H1 (cell line): ENCODE measurements around the gene SPRR4. TPM values are rescaled to one million over a fixed set of nuclear protein-coding genes. Genes with fewer than 3 reads are reported as not detected.

Experiments used
- CTCF ChIA-PET: fragments of 300-600 bp; sonication (Branson Sonifier 250); formaldehyde crosslinking; loops from one replicate; lab custom pipeline; 2021; ENCODE audit not compliant: partially characterized antibody; lab: Charles Lee
- POLR2A ChIA-PET: fragments of 300-600 bp; sonication (Branson Sonifier 250); formaldehyde crosslinking; loops from one replicate; lab custom pipeline; 2021; ENCODE audit warnings: inconsistent platforms; ENCODE audit not compliant: partially characterized antibody; lab: Charles Lee
- DNase-seq, 2 experiments: peaks; one replicate each; pipeline versions ENCODE4 v3.0.0 to v3.0.0-alpha.2; 2010 to 2022; ENCODE audit warnings: low spot score in 2 of 2, low read depth in 1 of 2, mixed read lengths in 1 of 2
- FAIRE-seq: peaks from 2 replicates; lab custom pipeline; 2011; peaks lifted over from hg19 to GRCh38; lab: Jason Lieb, UNC
- H2AFZ ChIP-seq: 2 replicates; pipeline ENCODE4 v1.8.1; 2012; ENCODE audit warnings: low read length, inconsistent platforms
- H2AK5ac ChIP-seq: 2 replicates; pipeline ENCODE4 v1.6.1; 2013; ENCODE audit warnings: low read depth, low read length
- H2BK120ac ChIP-seq: replicated peaks from 2 replicates; pipeline ENCODE3; 2013; ENCODE audit warnings: low read depth, low read length, inconsistent platforms
- H2BK12ac ChIP-seq: 2 replicates; pipeline ENCODE4 v1.6.1; 2013; ENCODE audit warnings: low read depth, low read length
- H2BK15ac ChIP-seq: 2 replicates; pipeline ENCODE4 v1.6.1; 2013; ENCODE audit warnings: low read length
- H2BK20ac ChIP-seq: 2 replicates; pipeline ENCODE4 v1.6.1; 2013; ENCODE audit warnings: low read length
- H2BK5ac ChIP-seq: 2 replicates; pipeline ENCODE4 v1.6.1; 2013; ENCODE audit warnings: low read depth, low read length
- H3K14ac ChIP-seq: 2 replicates; pipeline ENCODE4 v1.6.1; 2013; ENCODE audit warnings: inconsistent platforms; ENCODE audit not compliant: insufficient read length
- H3K18ac ChIP-seq: 2 replicates; pipeline ENCODE4 v1.6.1; 2013; ENCODE audit warnings: low read length; ENCODE audit errors: extremely low read depth
- H3K23ac ChIP-seq: 2 replicates; pipeline ENCODE4 v1.6.1; 2013; ENCODE audit warnings: inconsistent platforms; ENCODE audit not compliant: insufficient read length
- H3K23me2 ChIP-seq: 2 replicates; pipeline ENCODE4 v1.6.1; 2013; ENCODE audit warnings: low read depth, low read length
- H3K27ac ChIP-seq: 2 replicates; pipeline ENCODE4 v1.6.1; 2011; ENCODE audit warnings: low read depth, low read length, inconsistent platforms
- H3K27me3 ChIP-seq, 4 experiments: replicated peaks in 1 of 4; 1 replicate in 1 of 4; 2 replicates in 3 of 4; pipeline versions ENCODE4 v1.6.1 to v1.8.1; 2011 to 2013; ENCODE audit warnings: low read length in 3 of 4, mild to moderate bottlenecking in 3 of 4, inconsistent platforms in 2 of 4, mixed read lengths in 2 of 4, moderate library complexity in 1 of 4; ENCODE audit not compliant: control insufficient read depth in 3 of 4, insufficient read depth in 3 of 4; ENCODE audit errors: extremely low read depth in 1 of 4
- H3K36me3 ChIP-seq, 4 experiments: 2 replicates each; pipeline versions ENCODE4 v1.6.1 to v1.8.1; 2011 to 2013; ENCODE audit warnings: mild to moderate bottlenecking in 4 of 4, low read length in 3 of 4, moderate library complexity in 2 of 4, control low read depth in 1 of 4, inconsistent platforms in 1 of 4; ENCODE audit not compliant: insufficient read depth in 4 of 4, control insufficient read depth in 2 of 4
- H3K4ac ChIP-seq: replicated peaks from 2 replicates; pipeline ENCODE3; 2013; ENCODE audit warnings: low read length, low read depth, mixed read lengths, inconsistent platforms; ENCODE audit not compliant: insufficient read length
- H3K4me1 ChIP-seq, 4 experiments: replicated peaks in 1 of 4; 1 replicate in 1 of 4; 2 replicates in 3 of 4; pipeline versions ENCODE4 v1.6.1 to v1.8.1; 2011 to 2013; ENCODE audit warnings: low read length in 3 of 4, inconsistent platforms in 2 of 4, mixed read lengths in 1 of 4; ENCODE audit not compliant: insufficient read depth in 4 of 4, control insufficient read depth in 3 of 4
- H3K4me2 ChIP-seq, 2 experiments: 2 replicates each; pipeline versions ENCODE4 v1.6.1 to v1.8.1; 2011 to 2013; ENCODE audit warnings: low read depth in 2 of 2, low read length in 2 of 2, control low read depth in 1 of 2, inconsistent platforms in 1 of 2, mild to moderate bottlenecking in 1 of 2; ENCODE audit not compliant: insufficient read depth in 1 of 2
- H3K4me3 ChIP-seq, 4 experiments: fragments of 200-600, 300-600 bp in 1 of 4; sonication (generic), shearing (Covaris generic), sonication (Bioruptor Twin) in 1 of 4; 2 replicates each; pipeline versions ENCODE4 v1.5.1 to v1.8.1; 2011 to 2016; ENCODE audit warnings: low read length in 4 of 4, low read depth in 3 of 4, control low read depth in 2 of 4, inconsistent platforms in 2 of 4, mild to moderate bottlenecking in 2 of 4, mixed read lengths in 1 of 4, moderate library complexity in 1 of 4; ENCODE audit not compliant: insufficient read depth in 2 of 4; ENCODE audit errors: extremely low read depth in 1 of 4
- H3K56ac ChIP-seq: replicated peaks from 2 replicates; pipeline ENCODE3; 2013; ENCODE audit warnings: low read depth, mild to moderate bottlenecking, mixed read lengths, low read length, inconsistent platforms; ENCODE audit not compliant: insufficient read length
- H3K79me1 ChIP-seq: 2 replicates; pipeline ENCODE4 v1.6.1; 2013; ENCODE audit warnings: low read depth, low read length, control low read depth
- H3K79me2 ChIP-seq, 2 experiments: 2 replicates each; pipeline versions ENCODE4 v1.6.1 to v1.8.1; 2012 to 2013; ENCODE audit warnings: low read length in 2 of 2, mild to moderate bottlenecking in 2 of 2, inconsistent platforms in 1 of 2; ENCODE audit not compliant: insufficient read depth in 2 of 2, control insufficient read depth in 1 of 2
- H3K9ac ChIP-seq, 4 experiments: replicated peaks in 1 of 4; 1 replicate in 1 of 4; 2 replicates in 3 of 4; pipeline versions ENCODE4 v1.6.1 to v1.8.1; 2011 to 2013; ENCODE audit warnings: low read depth in 3 of 4, low read length in 3 of 4, control low read depth in 2 of 4, mild to moderate bottlenecking in 2 of 4, moderate library complexity in 2 of 4, inconsistent platforms in 1 of 4; ENCODE audit errors: extremely low read depth in 1 of 4
- H3K9me3 ChIP-seq, 2 experiments: 2 replicates each; pipeline versions ENCODE4 v1.6.1 to v1.8.1; 2012 to 2013; ENCODE audit warnings: mild to moderate bottlenecking in 2 of 2, moderate library complexity in 2 of 2, control low read depth in 1 of 2, inconsistent platforms in 1 of 2, low read depth in 1 of 2, low read length in 1 of 2, mixed read lengths in 1 of 2; ENCODE audit not compliant: insufficient read depth in 2 of 2
- H4K20me1 ChIP-seq, 2 experiments: replicated peaks in 1 of 2; 2 replicates each; pipeline versions ENCODE3 to v1.8.1; 2011 to 2013; ENCODE audit warnings: inconsistent platforms in 2 of 2, low read length in 2 of 2, mild to moderate bottlenecking in 1 of 2; ENCODE audit not compliant: insufficient read depth in 2 of 2, control insufficient read depth in 1 of 2
- H4K5ac ChIP-seq: 2 replicates; pipeline ENCODE4 v1.6.1; 2013; ENCODE audit warnings: low read length, low read depth, mixed read lengths, inconsistent platforms; ENCODE audit not compliant: insufficient read length
- H4K8ac ChIP-seq: 2 replicates; pipeline ENCODE4 v1.8.0; 2013; ENCODE audit warnings: mild to moderate bottlenecking, moderate library complexity, low read length, inconsistent platforms; ENCODE audit not compliant: insufficient read depth; ENCODE audit errors: extremely low read depth
- H4K91ac ChIP-seq: replicated peaks from 2 replicates; pipeline ENCODE3; 2013; ENCODE audit warnings: low read length, mixed read lengths, inconsistent platforms; ENCODE audit not compliant: insufficient read length
- RNF2 ChIP-seq: fragments of 200-900, 300-1000 bp; sonication (generic); IDR thresholded peaks from 2 replicates; pipeline ENCODE4 v1.7.1; 2016; ENCODE audit warnings: borderline replicate concordance, low read depth, mild to moderate bottlenecking, antibody characterized with exemption, low read length; ENCODE audit not compliant: poor library complexity, severe bottlenecking; ENCODE audit errors: missing control alignments
- SAP30 ChIP-seq: fragments of 300-600 bp; sonication (generic); IDR thresholded peaks from 2 replicates; pipeline ENCODE4 v1.7.1; 2012; ENCODE audit warnings: low read length, moderate library complexity, mild to moderate bottlenecking, inconsistent platforms; ENCODE audit not compliant: insufficient read depth, insufficient replicate concordance
- WGBS, 2 experiments: shearing (Covaris generic) in 1 of 2; methylation state at CpG; one replicate each; pipeline versions ENCODE4 v1.1.6 to v1.1.7; 2013 to 2015; ENCODE audit warnings: low lambda C conversion rate in 2 of 2, mixed read lengths in 2 of 2, inconsistent platforms in 1 of 2, low coverage in 1 of 2, missing lambda C conversion rate in 1 of 2; ENCODE audit not compliant: insufficient replicate concordance in 2 of 2, insufficient coverage in 1 of 2, insufficient read length in 1 of 2; ENCODE audit errors: extremely low coverage in 1 of 2, missing lambda C conversion rate in 1 of 2; 5-methylcytosine and 5-hydroxymethylcytosine counted together
- polyA plus RNA-seq, 7 experiments: library from polyadenylated mRNA; depleted of rRNA in 3 of 7; stranded (reverse) in 5 of 7; unstranded in 2 of 7; fragments of >200 nt in 5 of 7; fragments of 200-250 nt in 2 of 7; gene quantifications; 1 replicate in 5 of 7; 2 replicates in 1 of 7; 4 replicates in 1 of 7; pipeline versions ENCODE4 v1.2.1 to v1.2.3, GENCODE V29; 2011 to 2013; ENCODE audit warnings: missing spikeins in 2 of 7, mixed read lengths in 2 of 7
- total RNA-seq: library from RNA; stranded (reverse); fragmentation: NEBNext Ultra II Directional; extraction: Animal tissue kit (Norgen Biotek cat#: 25700); gene quantifications from 2 replicates; pipeline ENCODE4 v1.2.1, GENCODE V29; 2021

SPRR4 gene
- total and polyA plus RNA-seq, 2 of the 8 experiments (the other 6 are each of a cell fraction or from before 2014, with no cell fraction given) = not detected

GRCh38 chr1:152928671-152929070, 41.8 kb upstream of the SPRR4 start:
- H4K5ac ChIP-seq = no peak overlapping the region
- no peak overlapping the region for H3K14ac ChIP-seq
- H3K4me1 ChIP-seq = no peaks in the 10 kb centered on the region
- no peak overlapping the region for H4K8ac ChIP-seq
- H3K27ac ChIP-seq = no peak overlapping the region
- H3K56ac ChIP-seq = no peak overlapping the region
- H2BK20ac ChIP-seq = no peak overlapping the region
- no peak overlapping the region for H3K18ac ChIP-seq
- no peak overlapping the region for H3K4me2 ChIP-seq
- H2BK12ac ChIP-seq = no peak overlapping the region
- FAIRE-seq = no peak
- no peak overlapping the region for H2AK5ac ChIP-seq
- no peaks in the 10 kb centered on the region for H3K79me1 ChIP-seq
- H4K20me1 ChIP-seq = no peaks in the 10 kb centered on the region
- no peak overlapping the region for H3K4me3 ChIP-seq
- H3K23me2 ChIP-seq = no peaks in the 10 kb centered on the region
- H3K9ac ChIP-seq = no peak overlapping the region
- ChIA-PET POLR2A (no interaction called here), CTCF (no interaction called here)
- no peak overlapping the region for H2BK120ac ChIP-seq
- 96% methylated on average over 3 of the region's 3 CpGs; no CpG with 5 or more reads in 1 of the 2 experiments for WGBS, 2 experiments
- H3K4ac ChIP-seq = no peak overlapping the region
- H2AFZ ChIP-seq = no peak overlapping the region
- no peak overlapping the region for H2BK5ac ChIP-seq
- DNase-seq = no peak
- no peak overlapping the region for H3K23ac ChIP-seq
- H2BK15ac ChIP-seq = no peak overlapping the region
- H3K79me2 ChIP-seq = no peaks in the 10 kb centered on the region
- H3K9me3 ChIP-seq = peaks cover 16 to 18% of the 10 kb centered on the region in 2 experiments
- 0 out of 7 replicates have a peak, but pooled peaks cover 0 to 2% (median 0%) of the 10 kb centered on the region in 4 experiments for H3K27me3 ChIP-seq
- no peak overlapping the region for H4K91ac ChIP-seq
- H3K36me3 ChIP-seq = peaks cover 0 to 5% (median 0%) of the 10 kb centered on the region in 4 experiments; a peak in 1 of 8 replicates
- TF ChIP-seq SAP30 = no peak
- no peak for TF ChIP-seq RNF2
